Fibroblast of lung (primary cell): ENCODE measurements around the gene DPAGT1. TPM values are rescaled to one million over a fixed set of nuclear protein-coding genes. Genes with fewer than 3 reads are reported as not detected.

ENCODE experiments used
- DNase-seq, 2 donors: peaks; one replicate each; pipeline versions ENCODE4 v3.0.0 to v3.0.0-alpha.2; 2010; ENCODE audit warnings: low read depth in 2 of 2
- H2AFZ ChIP-seq: 2 replicates; pipeline ENCODE4 v1.5.1; 2012; ENCODE audit warnings: low read length, control low read depth, inconsistent platforms
- H3K27ac ChIP-seq: 2 replicates; pipeline ENCODE4 v1.5.1; 2011; ENCODE audit warnings: low read length, control low read depth; ENCODE audit not compliant: insufficient read depth
- H3K27me3 ChIP-seq: 2 replicates; pipeline ENCODE4 v1.5.1; 2011; ENCODE audit warnings: mild to moderate bottlenecking, low read length; ENCODE audit not compliant: control insufficient read depth, insufficient read depth
- H3K36me3 ChIP-seq: 2 replicates; pipeline ENCODE4 v1.5.1; 2011; ENCODE audit warnings: low read length; ENCODE audit not compliant: control insufficient read depth, insufficient read depth
- H3K4me1 ChIP-seq: 2 replicates; pipeline ENCODE4 v1.5.1; 2011; ENCODE audit warnings: low read length; ENCODE audit not compliant: control insufficient read depth, insufficient read depth; ENCODE audit errors: extremely low read depth
- H3K4me2 ChIP-seq: 2 replicates; pipeline ENCODE4 v1.5.1; 2011; ENCODE audit warnings: low read length, control low read depth; ENCODE audit not compliant: insufficient read depth; ENCODE audit errors: extremely low read depth
- H3K4me3 ChIP-seq, 4 experiments: fragments of 200-600 bp in 1 of 4; sonication (generic) in 1 of 4; replicated peaks in 1 of 4; 2 replicates each; pipeline ENCODE4 v1.5.1; 2011 to 2016; ENCODE audit warnings: low read length in 4 of 4, low read depth in 3 of 4, mild to moderate bottlenecking in 3 of 4, control low read depth in 2 of 4, inconsistent platforms in 1 of 4, mixed read lengths in 1 of 4; ENCODE audit not compliant: insufficient read depth in 1 of 4; ENCODE audit errors: control extremely low read depth in 1 of 4
- H3K79me2 ChIP-seq: 2 replicates; pipeline ENCODE4 v1.5.1; 2012; ENCODE audit warnings: mild to moderate bottlenecking, low read length, inconsistent platforms; ENCODE audit not compliant: control insufficient read depth, insufficient read depth
- H3K9ac ChIP-seq: 2 replicates; pipeline ENCODE4 v1.5.1; 2011; ENCODE audit warnings: mild to moderate bottlenecking, low read length, control low read depth; ENCODE audit not compliant: insufficient read depth
- H3K9me3 ChIP-seq: 2 replicates; pipeline ENCODE4 v1.5.1; 2012; ENCODE audit warnings: low read depth, low read length; ENCODE audit not compliant: control insufficient read depth, insufficient read depth
- H4K20me1 ChIP-seq: 2 replicates; pipeline ENCODE4 v1.5.1; 2011; ENCODE audit warnings: low read length; ENCODE audit not compliant: control insufficient read depth, insufficient read depth; ENCODE audit errors: extremely low read depth
- CTCF ChIP-seq, 2 donors: IDR thresholded peaks in 1 of 2; conservative IDR thresholded peaks in 1 of 2; 1 replicate in 1 of 2; 2 replicates in 1 of 2; pipeline ENCODE4 v1.5.1; 2011 to 2012; ENCODE audit warnings: low read length in 2 of 2, control low read depth in 1 of 2, inconsistent platforms in 1 of 2, low read depth in 1 of 2, mild to moderate bottlenecking in 1 of 2
- EZH2 ChIP-seq: IDR thresholded peaks from 2 replicates; pipeline ENCODE4 v1.5.1; 2012; ENCODE audit warnings: low read length, control low read depth, mild to moderate bottlenecking; ENCODE audit errors: missing control alignments
- polyA plus RNA-seq, 2 donors: library from polyadenylated mRNA; depleted of rRNA in 1 of 2; stranded (reverse) in 1 of 2; unstranded in 1 of 2; fragments of >200 nt; gene quantifications; 2 replicates each; pipeline ENCODE4 v1.2.1, GENCODE V29; 2011 to 2012; ENCODE audit warnings: missing spikeins in 1 of 2
- total RNA-seq: library from RNA; depleted of rRNA; stranded (reverse); fragments of >200 nt; gene quantifications from 2 replicates; pipeline ENCODE4 v1.2.1, GENCODE V29; 2014

DPAGT1 gene
- total and polyA plus RNA-seq, 2 donors (not counting 1 experiment from before 2014, with no cell fraction given): 14.5 to 44.9 TPM

DNA sequence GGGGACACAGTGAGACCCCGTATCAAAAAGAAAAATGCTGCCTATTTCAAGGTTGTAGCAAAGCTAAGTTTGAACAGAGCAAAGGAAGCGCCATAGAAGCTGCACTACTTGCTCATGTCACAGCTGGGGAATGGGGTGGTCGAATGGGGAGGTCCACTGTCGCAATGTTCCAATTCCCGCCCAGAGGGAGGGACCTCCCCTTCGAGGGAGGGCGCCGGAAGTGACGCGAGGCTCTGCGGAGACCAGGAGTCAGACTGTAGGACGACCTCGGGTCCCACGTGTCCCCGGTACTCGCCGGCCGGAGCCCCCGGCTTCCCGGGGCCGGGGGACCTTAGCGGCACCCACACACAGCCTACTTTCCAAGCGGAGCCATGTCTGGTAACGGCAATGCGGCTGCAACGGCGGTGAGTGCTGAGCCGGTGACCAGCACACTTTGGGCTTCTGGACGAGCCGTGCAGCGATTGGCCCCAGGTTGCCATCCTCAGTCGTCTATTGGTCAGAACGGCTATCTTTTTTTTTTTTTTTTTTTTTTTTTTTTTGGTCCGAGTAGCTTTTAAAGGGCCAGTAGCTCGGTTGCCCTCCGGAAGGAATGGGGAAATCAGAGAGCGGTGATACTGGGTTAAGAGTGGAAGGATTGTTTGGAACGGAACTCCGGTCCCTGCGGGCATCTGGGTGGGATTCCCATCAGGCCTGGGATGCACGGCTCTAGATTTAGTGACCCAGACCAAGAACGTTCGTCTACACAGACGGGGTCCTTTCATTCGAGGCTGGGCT is 16.8 kb downstream of the DPAGT1 start, which contains the start of gene HMBS:
HMBS (plus strand) TSS at position 219 of the 774 bp plus-strand sequence; CDS start at position 372, 153 bp downstream.
- Histone ChIP-seq H3K4me1 (peaks cover 4% of the 10 kb centered on the region), H3K79me2 (peaks cover 13% of the 10 kb centered on the region), H3K4me3 (peak within 1 kb of the TSS; percentile 81 to 98 (median 90)), H2AFZ (peak within 1 kb of the TSS; percentile 97), H3K27me3 (no peaks in the 10 kb centered on the region), H3K9me3 (no peaks in the 10 kb centered on the region), H3K9ac (peak within 1 kb of the TSS; percentile 96), H3K36me3 (peaks cover 11% of the 10 kb centered on the region), H3K27ac (peak within 1 kb of the TSS; percentile 96), H4K20me1 (no peaks in the 10 kb centered on the region), H3K4me2 (peak within 1 kb of the TSS; percentile 89)
- peak; percentile 95 to 96 for DNase-seq
- TF ChIP-seq CTCF (conservative IDR thresholded peaks at IDR 0.05 in 1 of 2, IDR thresholded peaks at IDR 0.05 in 1 of 2; ENCODE audit: low read depth in 1 of 2, low read length in 2 of 2) (no peak), EZH2 (no peak)

- Histone ChIP-seq H3K27me3 (no peaks in the 10 kb centered on the region), H4K20me1 (no peaks in the 10 kb centered on the region), H3K36me3 (peaks cover 22% of the 10 kb centered on the region), H3K27ac (no peak overlapping the region), H2AFZ (no peak overlapping the region), H3K4me2 (no peak overlapping the region), H3K9ac (no peak overlapping the region), H3K79me2 (peaks cover 11% of the 10 kb centered on the region), H3K4me3 (no peak overlapping the region), H3K9me3 (no peaks in the 10 kb centered on the region), H3K4me1 (peaks cover 4% of the 10 kb centered on the region)
- no peak for DNase-seq
- TF ChIP-seq CTCF (conservative IDR thresholded peaks at IDR 0.05 in 1 of 2, IDR thresholded peaks at IDR 0.05 in 1 of 2; ENCODE audit: low read depth in 1 of 2, low read length in 2 of 2) (no peak), EZH2 (no peak)
Measured at GRCh38 chr11:119081682-119082260, 19.9 kb downstream of the DPAGT1 start.

- H3K9me3 ChIP-seq: no peaks in the 10 kb centered on the region
- H3K9ac ChIP-seq: no peak overlapping the region
- no peaks in the 10 kb centered on the region for H3K4me1 ChIP-seq
- no peaks in the 10 kb centered on the region for H4K20me1 ChIP-seq
- DNase-seq: no peak
- no peaks in the 10 kb centered on the region for H3K27me3 ChIP-seq
- no peak for TF ChIP-seq CTCF (conservative IDR thresholded peaks at IDR 0.05 in 1 of 2, IDR thresholded peaks at IDR 0.05 in 1 of 2; ENCODE audit: low read depth in 1 of 2, low read length in 2 of 2)
- TF ChIP-seq EZH2: no peak
- H3K79me2 ChIP-seq: no peaks in the 10 kb centered on the region
- no peak overlapping the region for H2AFZ ChIP-seq
- H3K27ac ChIP-seq: no peak overlapping the region
- peaks cover 25% of the 10 kb centered on the region for H3K36me3 ChIP-seq
- H3K4me3 ChIP-seq: no peak overlapping the region
- no peak overlapping the region for H3K4me2 ChIP-seq
Measured at GRCh38 chr11:119078675-119079420, 22.8 kb downstream of the DPAGT1 start.
